ENCODE measurements around the gene AADAC. TPM values are rescaled to one million over a fixed set of nuclear protein-coding genes. Genes with fewer than 3 reads are reported as not detected.
"Not testable (repeated sequence)": the region's sequence is repeated elsewhere in the genome, so short reads cannot be mapped to it uniquely, and the experiment has no call there.

Gene AADAC
- total RNA-seq, 2 experiments from 2014 or later: not detected

DNA sequence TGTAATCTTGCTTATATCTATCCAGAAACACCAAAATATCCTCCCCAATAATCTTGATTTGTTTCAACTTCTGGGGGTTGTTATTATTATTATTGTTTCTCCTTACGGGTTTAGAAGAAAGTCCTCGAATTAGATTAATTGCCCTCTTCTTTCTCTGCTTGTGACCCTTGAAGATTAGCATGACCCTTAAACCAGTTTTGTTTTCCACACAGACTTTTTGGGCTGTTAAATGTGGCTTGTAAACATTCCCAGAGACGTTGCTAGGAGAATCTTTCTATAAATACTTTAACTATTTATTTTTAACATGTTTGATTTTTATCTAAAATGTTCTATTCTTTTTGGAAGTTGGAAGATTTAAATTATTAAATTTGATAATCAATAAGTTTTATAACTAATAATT lies 55.3 kb downstream of the AADAC start:
- Histone ChIP-seq H3K9me3 (ENCODE audit: control insufficient read depth in 1 of 2, insufficient read depth in 1 of 2, low read length in 2 of 2) (no peaks in the 10 kb centered on the region), H3K36me3 (ENCODE audit: insufficient read depth, low read length) (no peaks in the 10 kb centered on the region), H3K4me3 (ENCODE audit: low read length) (no peak overlapping the region), H3K4me1 (ENCODE audit: insufficient read depth, low read length) (no peaks in the 10 kb centered on the region), H3K27me3 (ENCODE audit: control insufficient read depth in 1 of 2, insufficient read depth in 2 of 2, low read length in 2 of 2) (no peaks in the 10 kb centered on the region), H3K27ac (ENCODE audit: low read depth in 1 of 2, low read length in 2 of 2) (no peak overlapping the region)
- TF ChIP-seq, protein P1, sequence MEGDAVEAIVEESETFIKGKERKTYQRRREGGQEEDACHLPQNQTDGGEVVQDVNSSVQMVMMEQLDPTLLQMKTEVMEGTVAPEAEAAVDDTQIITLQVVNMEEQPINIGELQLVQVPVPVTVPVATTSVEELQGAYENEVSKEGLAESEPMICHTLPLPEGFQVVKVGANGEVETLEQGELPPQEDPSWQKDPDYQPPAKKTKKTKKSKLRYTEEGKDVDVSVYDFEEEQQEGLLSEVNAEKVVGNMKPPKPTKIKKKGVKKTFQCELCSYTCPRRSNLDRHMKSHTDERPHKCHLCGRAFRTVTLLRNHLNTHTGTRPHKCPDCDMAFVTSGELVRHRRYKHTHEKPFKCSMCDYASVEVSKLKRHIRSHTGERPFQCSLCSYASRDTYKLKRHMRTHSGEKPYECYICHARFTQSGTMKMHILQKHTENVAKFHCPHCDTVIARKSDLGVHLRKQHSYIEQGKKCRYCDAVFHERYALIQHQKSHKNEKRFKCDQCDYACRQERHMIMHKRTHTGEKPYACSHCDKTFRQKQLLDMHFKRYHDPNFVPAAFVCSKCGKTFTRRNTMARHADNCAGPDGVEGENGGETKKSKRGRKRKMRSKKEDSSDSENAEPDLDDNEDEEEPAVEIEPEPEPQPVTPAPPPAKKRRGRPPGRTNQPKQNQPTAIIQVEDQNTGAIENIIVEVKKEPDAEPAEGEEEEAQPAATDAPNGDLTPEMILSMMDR (IDR thresholded peaks at IDR 0.05): no peak
- intact Hi-C loops (cut with DNase I, micrococcal nuclease): no loop called here
- ATAC-seq (ENCODE audit: poor library complexity) (no peak), DNase-seq (no peak)
- Mint-ChIP-seq H3K27me3 (no peaks in the 10 kb centered on the region), H3K9me3 (no peaks in the 10 kb centered on the region), H3K4me1 (ENCODE audit: low read depth) (peaks cover 12% of the 10 kb centered on the region), H3K36me3 (ENCODE audit: low read depth) (no peaks in the 10 kb centered on the region), H3K4me3 (no peak overlapping the region), H3K27ac (no peak overlapping the region)
- CTCF ChIA-PET: no interaction called here
- POLR2A ChIA-PET: no interaction called here

DNA sequence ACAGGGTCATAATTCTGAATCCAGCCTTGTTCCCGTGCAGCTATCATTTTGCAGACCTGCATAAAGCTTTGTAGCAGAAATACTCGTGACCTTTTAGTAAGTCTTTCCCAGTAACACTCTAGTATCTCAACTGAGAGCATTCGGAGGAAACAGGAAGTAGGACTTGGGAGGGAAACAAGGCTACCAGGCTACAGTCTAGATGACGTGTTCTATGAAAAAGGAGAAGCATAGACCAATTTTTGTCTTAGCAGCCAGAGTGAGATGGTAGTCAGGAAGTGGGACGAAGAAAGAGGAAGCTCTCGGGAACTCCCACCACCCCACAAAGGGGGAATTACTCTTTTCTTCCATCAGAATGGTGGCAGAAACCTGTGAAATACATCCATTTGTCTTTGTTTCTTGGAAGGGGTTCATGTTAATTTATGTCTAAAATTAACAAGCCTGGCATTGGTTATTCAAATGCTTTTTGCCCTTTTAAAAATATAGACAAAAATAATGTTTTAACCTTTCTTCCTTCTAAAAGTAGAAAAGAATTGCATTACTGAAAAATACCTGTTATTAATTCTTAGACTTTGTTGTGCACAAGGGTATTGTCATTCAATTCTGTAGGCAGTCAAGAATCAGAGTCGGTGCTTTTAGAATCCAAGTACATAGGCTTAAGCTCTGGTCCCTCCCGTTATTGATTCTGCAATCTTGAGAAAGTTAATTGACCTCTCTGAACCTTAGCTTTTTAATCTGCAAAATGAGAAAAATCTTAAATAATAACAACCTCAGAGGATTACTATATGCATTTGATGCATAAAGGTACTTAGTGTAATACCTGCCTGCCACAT lies 57.9 kb downstream of the AADAC start:
- H3K4me1 ChIP-seq (ENCODE audit: insufficient read depth, low read length): no peaks in the 10 kb centered on the region
- H3K27ac Mint-ChIP-seq: no peak overlapping the region
- H3K9me3 Mint-ChIP-seq: no peaks in the 10 kb centered on the region
- H3K4me3 ChIP-seq (ENCODE audit: low read length): no peak overlapping the region
- H3K27ac ChIP-seq (ENCODE audit: low read depth in 1 of 2, low read length in 2 of 2): no peak overlapping the region
- no peaks in the 10 kb centered on the region for H3K27me3 ChIP-seq (ENCODE audit: control insufficient read depth in 1 of 2, insufficient read depth in 2 of 2, low read length in 2 of 2)
- H3K27me3 Mint-ChIP-seq: peaks cover 4% of the 10 kb centered on the region
- H3K9me3 ChIP-seq (ENCODE audit: control insufficient read depth in 1 of 2, insufficient read depth in 1 of 2, low read length in 2 of 2): no peaks in the 10 kb centered on the region
- ATAC-seq (ENCODE audit: poor library complexity) (no peak), DNase-seq (peak in 3 of 14 experiments; percentile 36 to 70 (median 58))
- H3K36me3 ChIP-seq (ENCODE audit: insufficient read depth, low read length): no peaks in the 10 kb centered on the region
- H3K4me1 Mint-ChIP-seq (ENCODE audit: low read depth): peaks cover 12% of the 10 kb centered on the region
- intact Hi-C loops (cut with DNase I, micrococcal nuclease): no loop called here
- no peaks in the 10 kb centered on the region for H3K36me3 Mint-ChIP-seq (ENCODE audit: low read depth)
- CTCF ChIA-PET: no interaction called here
- no peak overlapping the region for H3K4me3 Mint-ChIP-seq
- TF ChIP-seq, protein P1 (IDR thresholded peaks at IDR 0.05): no peak
- POLR2A ChIA-PET: no interaction called here

DNA sequence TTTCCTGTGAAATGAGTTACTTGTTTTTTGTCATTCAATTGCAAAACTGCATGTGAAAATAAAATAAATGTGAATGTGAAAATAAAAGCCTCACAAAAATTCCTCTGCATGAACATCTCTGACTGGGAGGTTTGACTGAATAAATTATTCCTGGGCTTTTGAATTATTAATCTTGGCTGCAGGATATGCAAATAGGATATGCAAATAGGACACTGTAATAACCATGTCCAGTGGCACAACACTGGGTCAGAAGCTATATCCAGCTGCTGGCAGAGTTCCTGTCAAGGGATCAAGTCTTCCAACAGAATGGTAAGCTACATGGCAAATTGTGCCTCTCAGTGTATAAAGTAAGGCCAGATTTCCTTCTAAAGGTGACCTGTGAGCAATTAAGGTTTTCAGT lies 59.5 kb downstream of the AADAC start, which contains the start of gene SUCNR1:
Gene SUCNR1 (plus strand): TSS at position 246 of the 400 bp plus-strand sequence. CDS start 6,250 bp downstream, outside the sequence.
- Mint-ChIP-seq H3K9me3 (no peaks in the 10 kb centered on the region), H3K27me3 (peaks cover 4% of the 10 kb centered on the region), H3K36me3 (ENCODE audit: low read depth) (no peaks in the 10 kb centered on the region), H3K4me3 (no peak within 1 kb of the TSS), H3K27ac (no peak within 1 kb of the TSS), H3K4me1 (ENCODE audit: low read depth) (peaks cover 12% of the 10 kb centered on the region)
- Histone ChIP-seq H3K9me3 (ENCODE audit: control insufficient read depth in 1 of 2, insufficient read depth in 1 of 2, low read length in 2 of 2) (no peaks in the 10 kb centered on the region), H3K27me3 (ENCODE audit: control insufficient read depth in 1 of 2, insufficient read depth in 2 of 2, low read length in 2 of 2) (no peaks in the 10 kb centered on the region), H3K4me3 (ENCODE audit: low read length) (no peak within 1 kb of the TSS), H3K27ac (ENCODE audit: low read depth in 1 of 2, low read length in 2 of 2) (no peak within 1 kb of the TSS), H3K4me1 (ENCODE audit: insufficient read depth, low read length) (no peaks in the 10 kb centered on the region), H3K36me3 (ENCODE audit: insufficient read depth, low read length) (no peaks in the 10 kb centered on the region)
- intact Hi-C loops (cut with DNase I, micrococcal nuclease): no loop called here
- TF ChIP-seq, protein P1 (IDR thresholded peaks at IDR 0.05): no peak
- CTCF ChIA-PET: no interaction called here
- ATAC-seq (ENCODE audit: poor library complexity) (no peak), DNase-seq (no peak)
- POLR2A ChIA-PET: no interaction called here

DNA sequence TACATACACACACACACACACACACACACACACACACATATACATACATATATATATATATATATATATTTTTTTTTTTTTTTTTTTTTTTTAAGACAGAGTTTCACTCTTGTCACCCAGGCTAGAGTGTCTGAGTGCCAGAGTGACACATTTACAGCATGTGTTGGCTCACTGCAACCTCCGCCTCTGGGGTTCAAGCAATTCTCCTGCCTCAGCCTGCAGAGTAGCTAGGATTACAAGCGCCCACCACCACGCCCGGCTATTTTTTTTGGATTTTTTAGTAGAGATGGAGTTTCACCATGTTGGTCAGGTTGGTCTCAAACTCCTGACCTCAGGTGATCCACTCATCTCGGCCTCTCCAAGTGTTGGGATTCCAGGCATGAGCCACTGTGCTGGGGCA lies 60.2 kb downstream of the AADAC start:
- H3K4me3 ChIP-seq (ENCODE audit: low read length); H3K4me1 ChIP-seq (ENCODE audit: insufficient read depth, low read length); intact Hi-C loops (cut with DNase I, micrococcal nuclease); H3K27me3 Mint-ChIP-seq; H3K27ac Mint-ChIP-seq; H3K36me3 ChIP-seq (ENCODE audit: insufficient read depth, low read length); CTCF ChIA-PET; H3K9me3 ChIP-seq (ENCODE audit: control insufficient read depth in 1 of 2, insufficient read depth in 1 of 2, low read length in 2 of 2); H3K9me3 Mint-ChIP-seq; H3K27me3 ChIP-seq (ENCODE audit: control insufficient read depth in 1 of 2, insufficient read depth in 2 of 2, low read length in 2 of 2); ATAC-seq (ENCODE audit: poor library complexity); H3K36me3 Mint-ChIP-seq (ENCODE audit: low read depth); H3K4me3 Mint-ChIP-seq; H3K27ac ChIP-seq (ENCODE audit: low read depth in 1 of 2, low read length in 2 of 2); POLR2A ChIA-PET; DNase-seq: not testable (repeated sequence)
- peaks cover 12% of the 10 kb centered on the region for H3K4me1 Mint-ChIP-seq (ENCODE audit: low read depth)
